Stimulated activated CD4-positive, alpha-beta T cell treated with anti-CD3 and anti-CD28 coated beads, Interleukin-15, amount 100 ng/mL, for 1 hour (primary cell): ENCODE results near the gene RAD51B.
"Not testable (repeated sequence)": the region's sequence is repeated elsewhere in the genome, so short reads cannot be mapped to it uniquely, and the experiment has no call there.

ENCODE experiments used
- DNase-seq, 2 donors: peaks; one replicate each; pipeline ENCODE4 v3.0.0-alpha.2; 2020; ENCODE audit warnings: low read depth in 1 of 2, low spot score in 1 of 2

Gene RAD51B

GRCh38 chr14:68018598-68018997 lies 199.0 kb downstream of the RAD51B start:
- DNase-seq, result no peak

- no peak for DNase-seq
Observed at GRCh38 chr14:68020493-68020892, 200.9 kb downstream of the RAD51B start.

GRCh38 chr14:68020999-68021663 lies 201.6 kb downstream of the RAD51B start:
- DNase-seq, result no peak

- DNase-seq, result no peak
Observed at GRCh38 chr14:68027276-68027675, 207.7 kb downstream of the RAD51B start.

GRCh38 chr14:68028075-68028474 lies 208.5 kb downstream of the RAD51B start:
- no peak for DNase-seq

DNA sequence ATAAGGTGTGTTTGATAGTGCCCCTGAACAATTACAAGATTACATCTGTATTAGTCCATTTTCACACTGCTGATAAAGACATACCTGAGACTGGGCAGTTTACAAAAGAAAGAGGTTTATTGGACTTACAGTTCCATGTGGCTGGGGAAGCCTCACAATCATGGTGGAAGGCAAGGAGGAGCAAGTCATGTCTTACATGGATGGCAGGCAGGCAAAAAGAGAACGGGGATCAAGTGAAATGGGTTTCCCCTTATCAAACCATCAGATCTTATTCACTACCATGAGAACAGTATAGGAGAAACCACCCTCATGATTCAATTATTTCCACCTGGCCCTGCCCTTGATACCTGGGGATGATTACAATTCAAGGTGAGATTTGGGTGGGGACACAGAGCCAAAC lies 211.4 kb downstream of the RAD51B start:
- DNase-seq, result not testable (repeated sequence)

- DNase-seq, result no peak
Observed at GRCh38 chr14:68032154-68032553, 212.6 kb downstream of the RAD51B start.

DNA sequence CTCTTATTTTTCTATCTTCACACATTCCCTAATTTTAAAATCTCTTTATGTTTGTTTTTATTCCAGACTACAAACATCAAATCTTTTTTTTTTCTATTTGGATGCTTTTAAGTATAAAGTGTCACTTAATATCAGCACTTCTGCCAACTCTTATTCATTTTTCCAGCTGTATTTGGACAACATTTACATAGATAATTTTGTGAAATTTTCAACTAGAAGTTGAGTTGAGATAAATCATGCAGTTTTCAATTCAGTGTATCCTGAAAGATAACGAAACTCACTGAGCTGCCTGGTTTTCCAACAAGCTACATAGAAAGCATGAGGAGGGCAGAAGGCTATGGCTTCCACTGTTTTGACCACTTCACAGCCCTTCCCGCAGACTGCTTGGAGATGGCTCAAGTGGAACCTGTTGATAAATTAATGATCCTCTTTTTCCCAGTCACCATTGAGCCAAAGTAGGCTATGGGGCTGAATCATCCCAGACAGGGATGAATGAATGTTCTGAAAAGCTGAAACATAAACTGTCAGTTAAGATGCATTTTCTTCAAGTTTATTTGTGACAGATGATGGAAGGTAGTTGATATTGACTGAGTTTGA lies 213.9 kb downstream of the RAD51B start:
- DNase-seq, result no peak

DNA sequence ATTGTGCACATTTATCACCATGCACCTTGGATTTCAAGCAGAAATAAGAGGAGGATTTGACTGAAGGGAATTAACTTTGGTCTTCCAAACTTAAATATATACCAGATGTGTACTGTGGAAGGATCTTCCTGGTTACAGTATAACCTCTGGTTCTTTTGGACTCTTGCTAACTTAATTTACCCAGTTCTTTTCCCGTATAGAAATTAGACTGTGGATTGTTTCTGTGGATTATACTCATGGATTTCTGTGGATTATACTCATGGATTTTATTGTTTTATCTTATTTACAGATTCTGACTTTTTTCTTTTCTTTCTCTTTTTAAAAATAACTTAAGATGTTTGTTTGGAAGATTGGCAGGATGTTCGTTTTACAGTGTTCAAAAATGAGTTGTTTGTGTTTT lies 215.3 kb downstream of the RAD51B start:
- no peak for DNase-seq

GRCh38 chr14:68036202-68036601 lies 216.6 kb downstream of the RAD51B start:
- no peak for DNase-seq

GRCh38 chr14:68039593-68039992 lies 220.0 kb downstream of the RAD51B start:
- DNase-seq, result no peak

GRCh38 chr14:68040633-68041369 lies 221.2 kb downstream of the RAD51B start:
- DNase-seq, result no peak

DNA sequence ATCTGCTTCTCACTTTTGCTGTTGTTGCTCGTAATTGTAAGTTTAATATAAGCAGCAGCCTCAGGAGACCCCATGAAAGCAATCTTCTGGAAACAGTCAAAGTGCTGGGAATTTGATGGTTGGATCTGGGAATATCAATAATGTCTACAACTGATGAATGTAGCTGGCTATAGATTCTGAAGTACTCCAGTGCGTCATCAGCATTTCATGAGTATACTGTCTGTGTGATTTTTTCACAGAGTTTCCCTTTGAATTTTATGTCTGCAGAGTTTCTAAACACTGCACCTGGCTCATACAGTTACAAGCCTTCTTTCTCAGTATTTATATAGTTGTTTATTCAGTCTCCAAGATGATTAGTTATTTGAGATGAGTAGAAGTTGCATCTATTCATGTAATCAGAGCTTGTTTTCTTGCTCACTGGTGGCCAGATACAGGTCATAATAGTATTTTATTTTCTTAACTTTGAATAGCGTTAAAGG lies 222.3 kb downstream of the RAD51B start:
- DNase-seq, result no peak

- no peak for DNase-seq
Observed at GRCh38 chr14:68042586-68043210, 223.1 kb downstream of the RAD51B start.

- DNase-seq, result no peak
Observed at GRCh38 chr14:68043752-68044151, 224.2 kb downstream of the RAD51B start.

DNA sequence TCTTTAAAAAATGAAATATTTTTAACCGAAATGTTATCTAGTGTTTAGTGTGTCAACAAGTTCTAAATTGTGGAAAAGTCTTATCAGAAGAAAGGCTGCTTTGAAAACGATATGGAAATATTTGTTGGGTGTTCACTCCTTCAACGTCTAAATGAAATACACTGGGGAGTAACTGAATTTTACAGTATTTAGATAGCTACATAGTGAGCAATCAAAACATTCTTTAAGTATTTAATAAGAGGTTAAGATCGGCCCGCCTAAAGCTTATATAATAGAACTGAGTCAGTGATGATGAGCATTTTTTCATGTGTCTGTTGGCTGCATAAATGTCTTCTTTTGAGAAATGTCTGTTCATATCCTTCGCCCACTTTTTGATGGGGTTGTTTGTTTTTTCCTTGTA lies 228.3 kb downstream of the RAD51B start:
- no peak for DNase-seq

DNA sequence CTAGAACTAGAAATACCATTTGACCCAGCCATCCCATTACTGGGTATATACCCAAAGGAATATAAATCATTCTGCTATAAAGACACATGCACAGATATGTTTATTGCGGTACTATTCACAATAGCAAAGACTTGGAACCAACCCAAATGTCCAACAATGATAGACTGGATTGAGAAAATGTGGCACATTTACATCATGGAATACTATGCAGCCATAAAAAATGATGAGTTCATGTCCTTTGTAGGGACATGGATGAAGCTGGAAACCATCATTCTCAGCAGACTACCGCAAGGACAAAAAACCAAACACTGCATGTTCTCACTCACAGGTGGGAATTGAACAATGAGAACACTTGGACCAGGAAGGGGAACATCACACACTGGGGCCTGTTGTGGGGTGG lies 229.2 kb downstream of the RAD51B start:
- DNase-seq, result not testable (repeated sequence)

- no peak for DNase-seq
Observed at GRCh38 chr14:68050177-68050576, 230.6 kb downstream of the RAD51B start.

GRCh38 chr14:68051146-68051545 lies 231.6 kb downstream of the RAD51B start:
- no peak for DNase-seq

DNA sequence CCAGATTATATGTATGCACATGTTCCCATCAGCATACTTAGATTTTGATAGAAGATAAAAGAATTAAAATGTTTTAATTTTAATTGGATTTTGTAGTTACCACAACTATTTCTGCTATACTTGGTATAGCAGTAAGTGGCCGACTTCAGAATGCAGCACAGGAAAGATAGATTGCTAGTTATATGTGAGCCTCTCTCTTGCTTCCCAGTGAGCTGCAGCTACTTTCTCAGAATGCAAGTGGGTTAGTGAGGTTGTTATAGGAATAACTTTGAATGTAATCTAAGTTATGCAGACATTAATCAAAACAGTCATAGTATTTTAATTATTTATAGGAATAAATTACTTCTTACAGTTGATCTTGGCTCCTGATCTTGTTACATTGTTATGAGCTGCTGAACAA lies 240.6 kb downstream of the RAD51B start:
- DNase-seq, result no peak

- DNase-seq, result no peak
Observed at GRCh38 chr14:68062651-68063050, 243.1 kb downstream of the RAD51B start.

GRCh38 chr14:68065322-68065721 lies 245.7 kb downstream of the RAD51B start:
- DNase-seq, result no peak
